T-helper 1 cell (primary cell): Measurements from ENCODE around the gene FTCD.
A peak's percentile ranks its signal among the peaks of the same experiment; 100 is the strongest.

ENCODE experiments used
- DNase-seq, 5 donors: peaks; one replicate each; pipeline ENCODE4 v3.0.0-alpha.2; 2012 to 2020

The FTCD gene

DNA sequence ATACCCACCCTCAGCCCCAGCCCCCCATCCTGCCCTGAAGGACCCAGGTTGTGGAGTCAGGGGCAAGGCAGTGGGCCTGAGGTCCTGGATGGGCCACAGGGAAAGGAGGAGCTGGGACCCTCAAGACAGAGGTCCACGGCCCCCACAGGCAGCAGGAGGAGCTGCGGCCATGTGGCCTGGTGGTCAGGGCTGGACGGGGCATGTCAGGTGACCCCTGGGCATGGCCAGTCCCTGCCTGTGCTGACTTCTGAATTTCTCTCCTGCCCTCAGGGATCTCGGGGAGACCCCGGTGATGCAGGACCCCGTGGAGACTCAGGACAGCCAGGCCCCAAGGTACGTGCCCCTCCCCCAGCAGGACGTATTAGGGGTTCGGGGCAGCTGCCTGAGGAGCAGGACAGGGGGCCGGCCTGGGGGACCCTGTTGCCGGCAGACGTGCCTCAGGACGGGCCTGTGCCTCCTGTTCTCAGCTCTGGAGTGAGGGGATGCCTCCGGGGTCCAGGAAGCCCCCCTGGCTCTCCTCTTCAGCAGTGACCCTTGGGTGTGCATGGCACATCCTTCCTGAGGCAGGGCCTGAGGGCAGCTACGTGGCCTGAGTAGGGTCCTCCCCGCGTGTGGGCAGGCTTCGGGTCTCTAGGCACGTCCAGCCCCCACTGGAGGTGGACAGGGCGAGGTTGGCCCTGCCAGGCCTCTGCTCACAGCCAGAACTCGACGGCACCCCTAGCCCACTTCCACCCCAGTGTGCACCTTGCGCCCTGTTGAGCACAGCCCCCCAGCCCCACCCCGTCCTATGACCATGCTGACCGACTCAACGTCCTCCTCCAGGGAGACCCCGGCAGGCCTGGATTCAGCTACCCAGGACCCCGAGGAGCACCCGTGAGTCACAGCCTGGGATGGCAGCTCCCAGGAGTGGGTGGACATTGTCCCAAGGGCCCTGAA, 33.8 kb downstream of the FTCD start:
- DNase-seq = peak in 2 of 5 donors; percentile 7

DNA sequence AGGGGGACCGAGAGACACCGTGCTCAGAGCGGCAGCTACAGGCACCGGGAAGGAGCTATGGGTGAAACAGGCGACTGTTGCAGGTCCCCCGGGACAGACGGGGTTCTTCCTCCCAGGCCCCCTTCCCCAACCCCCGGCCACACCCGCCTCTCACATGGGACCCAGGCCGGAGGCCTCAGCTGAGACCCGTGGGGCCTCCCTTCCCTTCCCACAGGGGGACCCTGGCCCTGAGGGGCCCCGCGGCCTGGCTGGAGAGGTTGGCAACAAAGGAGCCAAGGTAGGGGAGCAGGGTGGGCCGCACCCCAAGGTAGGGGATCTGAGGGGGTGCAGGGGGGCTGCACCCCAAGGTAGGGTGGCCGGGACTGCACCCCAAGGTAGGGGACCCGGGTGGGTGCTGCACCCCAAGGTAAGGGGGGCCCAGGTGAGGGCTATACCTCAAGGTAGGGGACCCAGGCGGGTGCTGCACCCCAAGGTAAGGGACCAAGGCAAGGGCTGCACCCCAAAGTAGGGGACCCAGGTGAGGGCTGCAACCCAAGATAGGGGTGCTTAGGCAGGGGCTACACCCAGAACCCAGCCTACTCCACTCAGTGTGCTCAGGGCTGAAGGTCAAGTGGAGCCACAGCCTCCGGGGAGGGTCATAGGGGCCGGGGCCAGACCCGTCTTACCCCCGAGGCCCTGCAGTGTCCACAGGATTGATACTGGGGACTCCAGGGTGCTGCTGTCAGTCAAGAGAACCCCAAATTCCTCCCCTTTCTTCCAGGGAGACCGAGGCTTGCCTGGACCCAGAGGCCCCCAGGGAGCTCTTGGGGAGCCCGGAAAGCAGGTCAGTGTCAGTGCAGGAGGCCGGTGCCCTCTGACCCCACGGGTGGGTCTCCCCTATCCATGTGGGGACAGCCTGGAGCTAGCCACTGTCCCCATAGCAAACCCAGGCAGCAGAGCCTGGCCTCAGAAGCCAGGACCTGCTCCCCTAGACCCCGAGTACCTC, 34.8 kb downstream of the FTCD start:
- DNase-seq = peak in 1 of 5 donors; percentile 10

DNA sequence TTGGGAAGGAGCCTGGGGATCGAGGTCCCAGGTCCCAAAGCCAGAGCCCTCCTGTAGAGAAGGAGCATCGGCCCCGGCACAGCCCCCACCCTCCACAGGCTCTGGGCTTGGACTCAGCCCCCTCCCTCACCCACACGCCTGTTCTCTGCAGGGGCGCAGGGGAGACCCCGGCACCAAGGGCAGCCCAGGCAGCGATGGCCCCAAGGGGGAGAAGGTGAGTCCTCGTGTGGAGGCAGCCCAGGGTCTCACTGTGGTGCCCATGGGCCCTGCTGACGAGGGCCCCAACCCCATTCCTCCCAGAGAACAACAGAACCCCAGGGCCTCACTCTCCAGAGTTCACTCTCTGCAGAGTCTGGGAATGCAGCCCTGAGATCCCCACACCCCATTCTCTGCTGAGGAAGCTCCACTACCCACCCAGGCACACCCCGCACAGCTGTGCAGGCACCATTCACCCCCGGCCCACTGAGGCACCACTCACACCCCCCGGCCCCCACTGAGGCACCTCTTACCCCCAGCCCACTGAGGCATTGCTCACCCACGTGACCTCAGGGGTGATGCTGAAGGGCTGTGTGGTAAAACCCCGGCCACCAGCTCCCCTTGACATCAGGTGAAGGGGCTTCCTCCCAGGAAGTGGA, 35.6 kb downstream of the FTCD start:
- peak in 2 of 5 donors; percentile 4 to 8 for DNase-seq

DNA sequence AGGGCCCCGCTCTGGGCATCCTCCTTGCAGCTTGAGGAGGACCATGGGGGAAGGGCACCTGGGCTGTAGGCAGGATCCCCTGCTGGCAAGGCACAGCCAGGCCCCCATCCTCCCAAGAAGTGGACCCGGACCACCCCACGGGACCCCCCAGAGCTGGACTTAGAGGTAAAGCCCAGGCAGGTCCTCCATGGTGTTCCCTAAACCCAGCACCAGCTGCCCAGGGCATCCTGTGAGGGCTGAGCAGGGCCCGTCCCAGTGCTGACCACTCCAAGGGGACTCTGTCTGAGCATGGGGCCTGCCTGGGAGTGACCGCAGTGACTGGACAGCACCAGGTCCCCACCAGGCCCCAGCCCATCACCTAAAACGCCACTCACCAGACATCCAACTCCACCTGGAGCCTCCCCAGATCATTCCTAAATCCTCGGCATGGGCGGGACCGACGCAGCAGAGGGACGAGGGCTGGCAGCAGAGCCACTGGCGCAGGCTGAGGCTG, 36.2 kb downstream of the FTCD start:
- DNase-seq = peak in 1 of 5 donors; percentile 5

DNA sequence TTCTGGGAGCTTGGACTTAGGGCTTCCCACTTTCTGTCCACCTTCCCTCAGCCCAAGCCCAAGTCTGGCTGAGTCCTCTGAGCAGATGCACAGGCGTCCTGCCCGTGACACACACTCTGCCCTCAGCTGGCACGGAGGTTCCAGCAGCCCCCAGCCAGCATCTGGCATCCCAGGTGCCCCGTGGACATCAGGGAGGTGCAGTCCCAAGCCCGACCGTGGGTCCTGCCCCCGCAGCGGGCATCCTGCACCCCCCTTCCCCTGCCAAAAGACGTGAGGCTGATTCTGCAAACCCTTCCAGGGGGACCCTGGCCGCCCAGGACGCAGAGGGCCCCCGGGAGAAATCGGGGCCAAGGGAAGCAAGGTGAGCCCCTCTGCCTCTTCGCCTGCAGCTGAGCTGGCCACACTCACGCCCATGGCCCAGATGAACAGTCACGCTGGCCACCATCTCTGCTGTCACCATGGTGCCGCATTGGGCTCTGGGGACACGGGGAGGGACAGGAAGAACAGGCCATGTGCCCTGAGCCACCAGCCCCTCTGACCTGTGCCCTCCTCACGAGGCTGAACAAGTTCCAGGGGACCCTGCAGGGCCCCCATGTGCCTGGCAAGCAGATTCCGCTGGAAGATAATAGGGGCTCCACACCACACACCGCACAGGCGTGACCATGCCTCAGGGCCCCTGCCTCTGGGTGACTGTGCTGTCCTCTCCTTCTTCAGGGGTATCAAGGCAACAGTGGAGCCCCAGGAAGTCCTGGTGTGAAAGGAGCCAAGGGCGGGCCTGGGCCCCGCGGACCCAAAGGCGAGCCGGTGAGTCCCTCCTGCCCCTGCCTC, 36.8 kb downstream of the FTCD start:
- peak in 1 of 5 donors; percentile 2 for DNase-seq

DNA sequence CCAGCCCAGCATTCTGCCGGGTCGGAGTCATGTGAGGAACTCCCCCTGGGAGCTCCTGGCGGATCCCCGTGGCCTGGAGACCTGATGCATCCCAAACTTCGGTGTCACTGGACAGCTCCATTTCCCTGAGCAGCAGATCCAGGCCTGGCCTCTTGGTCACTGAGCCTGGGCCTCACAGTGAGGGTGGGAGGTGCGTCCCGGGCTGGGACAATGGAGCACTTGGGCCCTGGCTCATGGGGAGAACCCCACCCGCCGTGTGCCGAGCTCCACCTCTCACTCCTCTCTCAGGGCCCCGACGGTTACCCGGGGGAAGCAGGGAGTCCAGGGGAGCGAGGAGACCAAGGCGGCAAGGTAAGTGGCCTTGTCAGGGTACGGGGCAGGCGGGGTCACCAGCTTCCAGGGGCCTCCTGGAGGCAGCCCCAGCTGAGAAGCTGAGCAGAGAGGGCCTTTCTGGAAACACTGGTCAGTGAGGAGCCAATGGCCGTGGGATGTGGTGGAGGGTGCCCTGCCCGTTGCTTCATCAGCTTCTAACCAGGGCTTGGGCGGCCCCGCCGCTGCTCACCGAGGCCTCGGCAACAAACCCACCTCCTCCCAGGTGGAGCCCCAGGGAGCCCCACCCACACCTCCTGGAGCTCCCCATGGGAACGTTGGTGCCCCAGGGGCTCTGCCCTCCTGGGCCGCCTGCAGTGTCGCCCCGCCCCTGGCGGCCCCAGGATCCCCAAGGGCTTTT, 37.6 kb downstream of the FTCD start:
- DNase-seq = no peak

DNA sequence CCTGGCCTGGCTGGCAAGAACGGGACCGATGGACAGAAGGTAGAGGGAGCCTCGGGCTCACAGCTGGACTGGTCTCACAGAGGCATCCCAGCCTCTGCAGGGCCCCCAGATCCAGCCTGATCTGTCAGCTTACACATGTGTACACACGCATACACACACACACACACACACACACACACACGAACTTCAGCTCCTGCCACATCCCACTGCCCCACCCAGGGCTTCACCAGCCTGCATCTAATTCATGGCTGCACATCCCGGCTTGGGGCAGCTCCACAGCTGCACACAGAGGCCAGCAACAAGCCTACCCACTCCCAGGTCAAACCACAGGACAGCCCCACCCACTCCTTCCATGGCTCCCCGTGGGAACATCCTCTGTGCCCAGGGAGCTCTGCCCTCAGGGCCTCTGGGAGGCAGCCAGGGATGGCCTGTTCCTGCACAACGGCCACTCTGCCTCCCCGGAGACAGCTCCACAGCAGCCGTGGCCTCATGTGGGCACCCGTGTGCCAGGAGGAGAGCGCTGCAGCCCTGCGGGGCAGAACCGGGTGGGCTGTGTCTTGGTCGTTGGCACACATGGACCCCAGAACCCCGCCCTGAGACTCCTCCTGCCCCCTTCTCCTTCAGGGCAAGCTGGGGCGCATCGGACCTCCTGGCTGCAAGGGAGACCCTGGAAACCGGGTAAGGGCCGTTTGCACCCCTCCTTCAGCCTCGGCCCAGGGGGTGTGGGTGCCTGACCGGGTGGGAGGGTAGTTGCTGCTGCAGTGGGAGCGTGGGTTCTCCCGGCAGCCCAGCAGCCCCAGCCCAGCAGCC, 38.4 kb downstream of the FTCD start:
- DNase-seq = peak in 2 of 5 donors; percentile 3 to 9

DNA sequence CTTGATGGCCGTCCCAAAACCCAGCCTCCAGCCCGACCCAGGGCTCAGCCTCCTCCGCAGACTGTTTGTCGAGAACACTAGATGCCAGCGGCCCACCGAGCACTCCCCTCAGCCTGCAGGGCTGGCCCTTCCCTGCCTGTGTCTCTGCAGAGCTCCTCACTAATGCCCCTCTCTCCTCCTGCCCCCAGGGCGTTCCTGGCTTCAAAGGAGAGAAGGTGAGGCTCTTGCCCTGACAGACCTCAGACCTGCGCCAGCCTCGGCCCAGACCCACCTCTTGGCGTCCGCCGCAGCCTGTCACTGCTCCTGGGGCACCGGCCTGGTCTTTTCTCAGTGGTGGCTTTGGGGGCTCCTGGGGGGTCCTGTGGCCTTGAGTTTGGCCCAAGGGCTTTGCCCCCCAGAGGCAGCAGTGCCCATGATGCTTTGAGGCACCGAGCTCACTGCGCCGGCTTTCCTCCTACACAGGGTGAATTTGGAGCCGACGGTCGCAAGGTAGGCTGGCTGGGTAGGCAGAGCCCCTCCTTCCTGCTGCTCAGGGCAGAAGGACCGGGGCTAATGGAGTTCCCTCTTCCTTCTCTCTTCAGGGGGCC, 39.1 kb downstream of the FTCD start:
- DNase-seq = peak in 1 of 5 donors; percentile 8

DNA sequence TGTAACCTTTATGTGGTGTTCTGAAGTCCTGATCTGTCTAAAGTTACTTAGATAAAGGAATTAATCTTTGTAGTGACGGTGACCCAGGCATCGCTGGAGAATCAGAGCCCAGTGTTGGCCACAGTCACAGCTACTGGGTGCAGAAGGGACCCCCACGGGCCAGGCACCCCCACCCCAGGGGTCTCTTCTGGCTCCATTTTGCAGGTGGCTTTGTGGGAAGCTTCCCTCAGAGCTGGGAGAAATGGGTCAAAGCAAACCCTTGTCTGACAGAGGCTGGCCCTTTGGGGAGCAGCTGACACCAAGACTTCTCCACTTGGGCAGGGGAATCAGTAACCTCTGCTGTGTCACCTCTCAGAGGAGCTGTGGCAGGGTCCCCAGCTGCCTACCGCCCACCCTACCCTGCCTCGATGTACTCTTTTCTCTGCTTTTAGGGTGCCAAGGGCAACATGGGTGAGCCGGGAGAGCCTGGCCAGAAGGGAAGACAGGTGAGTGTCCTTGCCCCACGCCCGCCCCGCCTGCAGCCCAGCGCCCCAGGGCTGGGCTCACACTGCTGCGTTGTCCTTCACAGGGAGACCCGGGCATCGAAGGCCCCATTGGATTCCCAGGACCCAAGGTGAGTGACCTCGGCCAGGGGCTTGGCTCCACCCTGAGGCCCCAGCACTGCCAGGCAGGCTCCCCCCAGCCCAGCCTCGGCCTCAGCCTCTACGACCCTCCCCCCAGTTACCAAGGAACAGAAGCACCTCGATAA, 39.8 kb downstream of the FTCD start:
- DNase-seq = peak in 2 of 5 donors; percentile 8 to 9

DNA sequence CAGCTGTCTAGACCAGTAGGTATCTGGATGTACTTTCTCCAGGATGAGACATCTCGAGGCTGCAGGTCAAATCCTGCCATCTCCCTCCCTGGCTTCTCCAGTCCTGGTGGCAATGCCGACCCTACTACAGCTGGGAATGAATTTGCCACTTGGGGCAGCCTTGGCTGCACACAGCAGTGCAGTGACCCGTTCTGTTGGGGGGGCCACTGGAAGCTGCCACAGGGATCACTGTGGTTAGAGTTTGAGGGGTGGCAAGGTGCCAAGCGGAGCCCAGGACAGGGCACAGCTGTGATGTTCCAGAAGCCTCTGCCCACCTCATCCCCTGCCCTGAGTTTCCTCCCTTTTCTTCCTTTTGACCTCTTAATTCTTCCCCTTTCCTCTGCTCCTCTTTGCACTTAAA, 40.4 kb downstream of the FTCD start:
- no peak for DNase-seq

DNA sequence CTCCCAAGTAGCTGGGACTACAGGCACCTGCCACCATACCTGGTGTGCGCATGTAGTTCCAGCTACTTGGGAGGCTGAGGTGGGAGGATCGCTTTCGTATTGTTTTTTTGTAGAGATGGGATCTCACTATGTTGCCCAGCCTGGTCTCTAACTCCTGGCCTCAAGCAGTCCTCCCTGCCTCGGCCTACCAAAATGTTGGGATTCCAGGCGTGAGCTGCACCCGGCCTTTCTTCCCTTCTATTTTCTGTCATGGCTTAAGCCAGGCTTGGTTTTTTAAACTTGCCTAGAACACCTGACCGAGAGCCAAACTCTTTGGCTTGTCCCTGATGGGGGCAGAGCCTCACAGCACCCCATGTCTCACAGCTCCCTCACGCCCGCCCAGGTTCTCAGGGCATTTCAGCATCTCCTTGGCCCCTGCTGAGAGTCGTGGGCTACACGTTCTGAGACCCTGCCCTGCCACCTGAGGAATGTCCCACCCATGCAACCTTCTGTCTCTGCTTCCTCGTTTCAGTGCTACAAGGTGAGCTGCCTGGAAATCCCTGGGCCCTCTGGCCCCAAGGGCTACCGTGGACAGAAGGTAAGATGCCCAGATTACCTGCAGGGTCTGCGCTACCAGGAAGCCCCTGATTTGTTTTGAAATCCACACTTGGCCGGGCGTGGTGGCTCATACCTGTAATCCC, 41.7 kb downstream of the FTCD start:
- no peak for DNase-seq

DNA sequence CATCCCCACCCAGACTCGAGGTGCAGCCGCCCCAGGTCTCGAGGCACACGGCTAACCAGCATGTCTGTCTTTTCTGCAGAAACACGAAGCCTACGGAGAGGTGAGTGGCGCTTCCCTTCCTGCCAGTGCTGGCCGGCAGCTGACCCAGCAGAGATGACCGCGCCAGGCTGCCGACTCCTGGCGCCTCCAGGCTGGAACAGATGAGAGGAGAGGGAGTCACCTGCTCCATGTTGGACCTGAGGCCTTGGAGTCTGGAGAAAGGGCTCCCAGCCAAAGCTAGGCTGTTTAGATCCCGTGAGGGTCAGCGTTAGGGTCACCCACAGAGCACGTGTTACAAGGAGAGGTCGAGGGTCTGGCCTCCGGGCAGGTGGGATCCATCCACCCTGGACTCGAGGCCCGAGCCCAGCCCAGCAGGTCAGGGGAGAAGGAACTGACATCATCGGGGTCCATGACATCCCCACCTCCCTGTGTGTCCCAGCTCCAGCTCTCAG, 42.6 kb downstream of the FTCD start:
- DNase-seq = peak in 1 of 5 donors; percentile 8

DNA sequence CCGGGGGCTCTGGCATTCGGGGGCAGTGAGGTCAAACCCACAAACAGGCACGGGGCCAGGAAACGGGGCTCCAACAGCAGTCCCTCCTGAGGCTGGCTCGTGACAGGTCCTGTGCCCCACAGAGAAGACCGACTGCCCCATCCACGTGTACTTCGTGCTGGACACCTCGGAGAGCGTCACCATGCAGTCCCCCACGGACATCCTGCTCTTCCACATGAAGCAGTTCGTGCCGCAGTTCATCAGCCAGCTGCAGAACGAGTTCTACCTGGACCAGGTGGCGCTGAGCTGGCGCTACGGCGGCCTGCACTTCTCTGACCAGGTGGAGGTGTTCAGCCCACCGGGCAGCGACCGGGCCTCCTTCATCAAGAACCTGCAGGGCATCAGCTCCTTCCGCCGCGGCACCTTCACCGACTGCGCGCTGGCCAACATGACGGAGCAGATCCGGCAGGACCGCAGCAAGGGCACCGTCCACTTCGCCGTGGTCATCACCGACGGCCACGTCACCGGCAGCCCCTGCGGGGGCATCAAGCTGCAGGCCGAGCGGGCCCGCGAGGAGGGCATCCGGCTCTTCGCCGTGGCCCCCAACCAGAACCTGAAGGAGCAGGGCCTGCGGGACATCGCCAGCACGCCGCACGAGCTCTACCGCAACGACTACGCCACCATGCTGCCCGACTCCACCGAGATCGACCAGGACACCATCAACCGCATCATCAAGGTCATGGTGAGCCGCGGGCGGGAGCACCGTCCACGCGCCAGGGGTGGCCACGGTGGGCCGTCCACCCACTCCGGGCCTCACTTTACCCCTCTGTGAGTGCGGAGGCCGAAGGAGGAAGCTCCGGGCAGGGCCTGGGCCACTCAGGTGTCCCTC, 43.3 kb downstream of the FTCD start:
- peak in 2 of 5 donors; percentile 7 for DNase-seq

DNA sequence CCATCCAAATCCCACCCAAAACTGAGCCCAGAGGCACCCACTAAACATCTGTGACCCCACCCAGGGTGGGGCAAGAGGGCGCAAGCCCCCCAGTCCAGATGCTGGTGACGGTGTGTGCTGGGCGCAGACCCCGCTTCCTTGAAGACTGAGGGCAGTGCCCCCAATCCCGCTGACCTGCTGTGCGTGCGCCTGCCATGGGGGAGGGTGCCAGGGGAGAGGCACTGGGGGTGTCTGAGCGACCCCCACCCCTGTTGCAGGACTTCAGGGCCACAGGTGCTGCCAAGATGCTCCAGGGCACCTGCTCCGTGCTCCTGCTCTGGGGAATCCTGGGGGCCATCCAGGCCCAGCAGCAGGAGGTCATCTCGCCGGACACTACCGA, 44.2 kb downstream of the FTCD start:
- DNase-seq = no peak

DNA sequence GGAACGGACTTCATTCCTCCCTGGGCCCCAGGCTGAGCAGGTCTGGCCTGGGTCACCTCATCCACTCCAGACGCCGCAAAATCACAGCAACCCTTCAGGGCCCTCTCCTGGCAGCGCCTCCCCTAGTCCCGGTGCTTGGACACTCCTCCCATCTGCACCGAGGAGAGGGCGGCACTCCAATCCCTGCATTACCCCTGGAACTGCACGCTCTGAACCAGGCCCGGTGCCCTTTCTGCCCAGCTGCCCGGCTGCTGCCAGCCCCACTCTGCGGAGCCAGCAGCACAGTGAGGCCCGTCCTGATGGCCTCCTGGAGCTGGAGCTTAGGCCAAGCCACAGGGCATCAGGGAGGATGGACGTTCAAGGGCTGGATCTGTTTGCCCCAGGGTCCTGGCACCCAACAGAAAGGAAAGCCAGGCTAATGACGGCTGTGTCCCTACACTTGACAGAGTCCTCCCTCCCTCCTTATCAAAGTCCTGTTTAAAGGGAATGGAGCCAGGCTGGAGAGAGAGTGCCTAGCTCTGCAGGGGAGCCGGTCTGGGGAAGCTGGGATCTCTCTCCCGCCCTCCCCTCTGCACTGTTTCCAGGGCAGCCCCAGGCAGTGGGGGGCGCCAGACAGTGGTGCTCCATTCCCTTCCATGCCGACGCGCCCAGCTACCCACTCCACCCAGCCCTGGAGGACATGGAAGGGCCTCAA, 44.7 kb downstream of the FTCD start:
- DNase-seq = no peak
